Astrocyte (in vitro differentiated cells and primary cell): ENCODE results near the gene GSAP.

Experiments used
- EZH2 ChIP-seq: IDR thresholded peaks from 2 replicates; pipeline ENCODE4 v1.6.1; 2012; ENCODE audit warnings: mild to moderate bottlenecking, low read length, inconsistent platforms; ENCODE audit not compliant: insufficient read depth
- TF ChIP-seq, protein P1 (sequence below): IDR thresholded peaks from 2 replicates; pipeline ENCODE4 v1.5.1; 2011; ENCODE audit warnings: low read depth, mild to moderate bottlenecking, inconsistent platforms, low read length, moderate library complexity; ENCODE audit not compliant: insufficient read depth

DNA sequence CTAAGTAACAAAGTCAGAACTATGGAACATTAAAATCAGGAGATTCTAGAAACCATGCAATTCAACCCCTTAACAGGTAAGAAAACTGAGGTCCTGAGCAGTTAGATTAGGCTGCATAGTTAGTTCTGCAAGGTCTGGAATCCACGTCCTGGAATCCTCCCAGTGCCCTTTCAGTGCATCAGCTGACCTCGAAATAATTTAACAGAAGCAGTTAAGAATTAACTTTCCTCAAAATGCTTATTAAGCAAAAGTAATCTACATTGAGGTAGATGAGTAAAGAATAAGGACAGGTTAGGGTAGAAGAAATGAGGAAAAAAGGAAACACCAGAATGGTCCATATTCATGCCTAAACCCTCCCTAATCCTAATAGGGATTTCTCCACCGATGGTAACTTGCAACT lies 37.6 kb downstream of the GSAP start:
- TF ChIP-seq EZH2: no peak
- TF ChIP-seq, protein P1, sequence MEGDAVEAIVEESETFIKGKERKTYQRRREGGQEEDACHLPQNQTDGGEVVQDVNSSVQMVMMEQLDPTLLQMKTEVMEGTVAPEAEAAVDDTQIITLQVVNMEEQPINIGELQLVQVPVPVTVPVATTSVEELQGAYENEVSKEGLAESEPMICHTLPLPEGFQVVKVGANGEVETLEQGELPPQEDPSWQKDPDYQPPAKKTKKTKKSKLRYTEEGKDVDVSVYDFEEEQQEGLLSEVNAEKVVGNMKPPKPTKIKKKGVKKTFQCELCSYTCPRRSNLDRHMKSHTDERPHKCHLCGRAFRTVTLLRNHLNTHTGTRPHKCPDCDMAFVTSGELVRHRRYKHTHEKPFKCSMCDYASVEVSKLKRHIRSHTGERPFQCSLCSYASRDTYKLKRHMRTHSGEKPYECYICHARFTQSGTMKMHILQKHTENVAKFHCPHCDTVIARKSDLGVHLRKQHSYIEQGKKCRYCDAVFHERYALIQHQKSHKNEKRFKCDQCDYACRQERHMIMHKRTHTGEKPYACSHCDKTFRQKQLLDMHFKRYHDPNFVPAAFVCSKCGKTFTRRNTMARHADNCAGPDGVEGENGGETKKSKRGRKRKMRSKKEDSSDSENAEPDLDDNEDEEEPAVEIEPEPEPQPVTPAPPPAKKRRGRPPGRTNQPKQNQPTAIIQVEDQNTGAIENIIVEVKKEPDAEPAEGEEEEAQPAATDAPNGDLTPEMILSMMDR: no peak
